ENCODE measurements around the gene CATSPER4. TPM values are rescaled to one million over a fixed set of nuclear protein-coding genes. Genes with fewer than 3 reads are reported as not detected.

The CATSPER4 gene
- total and polyA plus RNA-seq, 2 experiments from 2014 or later, result 0.31 TPM; not detected in 1

DNA sequence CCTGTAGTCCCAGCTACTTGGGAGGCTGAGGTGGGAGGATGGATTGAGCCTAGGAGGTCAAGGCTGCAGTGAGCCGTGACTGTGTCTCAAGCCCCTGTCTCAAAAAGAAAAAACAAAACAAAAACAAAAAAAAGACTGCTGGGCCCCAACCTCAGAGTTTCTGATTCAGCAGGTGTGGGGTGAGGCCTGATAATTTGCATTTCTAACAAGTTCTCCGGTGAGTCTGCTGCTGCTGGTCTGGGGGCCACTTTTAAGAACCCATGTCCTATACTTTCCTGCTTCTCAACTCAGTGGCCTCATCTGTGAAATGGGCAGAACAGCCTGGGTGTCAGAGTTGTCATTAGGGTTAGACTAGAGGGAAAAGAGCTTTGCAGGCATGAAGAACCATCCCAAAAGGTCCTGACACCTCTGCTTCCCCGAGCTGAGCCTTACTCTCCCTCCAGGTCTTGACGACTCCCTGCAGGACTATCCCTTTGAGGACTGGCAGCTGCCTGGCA is 10.3 kb upstream of the CATSPER4 start (continued):
- TF ChIP-seq STAT1 (IDR thresholded peaks at IDR 0.05; ENCODE audit: unreplicated experiment) (no peak), POLR2AphosphoS5 (IDR thresholded peaks at IDR 0.05; ENCODE audit: low read depth) (no peak), ZNF114 (CRISPR knock-in tag; IDR thresholded peaks at IDR 0.05) (no peak)
- TF ChIP-seq, protein P1, sequence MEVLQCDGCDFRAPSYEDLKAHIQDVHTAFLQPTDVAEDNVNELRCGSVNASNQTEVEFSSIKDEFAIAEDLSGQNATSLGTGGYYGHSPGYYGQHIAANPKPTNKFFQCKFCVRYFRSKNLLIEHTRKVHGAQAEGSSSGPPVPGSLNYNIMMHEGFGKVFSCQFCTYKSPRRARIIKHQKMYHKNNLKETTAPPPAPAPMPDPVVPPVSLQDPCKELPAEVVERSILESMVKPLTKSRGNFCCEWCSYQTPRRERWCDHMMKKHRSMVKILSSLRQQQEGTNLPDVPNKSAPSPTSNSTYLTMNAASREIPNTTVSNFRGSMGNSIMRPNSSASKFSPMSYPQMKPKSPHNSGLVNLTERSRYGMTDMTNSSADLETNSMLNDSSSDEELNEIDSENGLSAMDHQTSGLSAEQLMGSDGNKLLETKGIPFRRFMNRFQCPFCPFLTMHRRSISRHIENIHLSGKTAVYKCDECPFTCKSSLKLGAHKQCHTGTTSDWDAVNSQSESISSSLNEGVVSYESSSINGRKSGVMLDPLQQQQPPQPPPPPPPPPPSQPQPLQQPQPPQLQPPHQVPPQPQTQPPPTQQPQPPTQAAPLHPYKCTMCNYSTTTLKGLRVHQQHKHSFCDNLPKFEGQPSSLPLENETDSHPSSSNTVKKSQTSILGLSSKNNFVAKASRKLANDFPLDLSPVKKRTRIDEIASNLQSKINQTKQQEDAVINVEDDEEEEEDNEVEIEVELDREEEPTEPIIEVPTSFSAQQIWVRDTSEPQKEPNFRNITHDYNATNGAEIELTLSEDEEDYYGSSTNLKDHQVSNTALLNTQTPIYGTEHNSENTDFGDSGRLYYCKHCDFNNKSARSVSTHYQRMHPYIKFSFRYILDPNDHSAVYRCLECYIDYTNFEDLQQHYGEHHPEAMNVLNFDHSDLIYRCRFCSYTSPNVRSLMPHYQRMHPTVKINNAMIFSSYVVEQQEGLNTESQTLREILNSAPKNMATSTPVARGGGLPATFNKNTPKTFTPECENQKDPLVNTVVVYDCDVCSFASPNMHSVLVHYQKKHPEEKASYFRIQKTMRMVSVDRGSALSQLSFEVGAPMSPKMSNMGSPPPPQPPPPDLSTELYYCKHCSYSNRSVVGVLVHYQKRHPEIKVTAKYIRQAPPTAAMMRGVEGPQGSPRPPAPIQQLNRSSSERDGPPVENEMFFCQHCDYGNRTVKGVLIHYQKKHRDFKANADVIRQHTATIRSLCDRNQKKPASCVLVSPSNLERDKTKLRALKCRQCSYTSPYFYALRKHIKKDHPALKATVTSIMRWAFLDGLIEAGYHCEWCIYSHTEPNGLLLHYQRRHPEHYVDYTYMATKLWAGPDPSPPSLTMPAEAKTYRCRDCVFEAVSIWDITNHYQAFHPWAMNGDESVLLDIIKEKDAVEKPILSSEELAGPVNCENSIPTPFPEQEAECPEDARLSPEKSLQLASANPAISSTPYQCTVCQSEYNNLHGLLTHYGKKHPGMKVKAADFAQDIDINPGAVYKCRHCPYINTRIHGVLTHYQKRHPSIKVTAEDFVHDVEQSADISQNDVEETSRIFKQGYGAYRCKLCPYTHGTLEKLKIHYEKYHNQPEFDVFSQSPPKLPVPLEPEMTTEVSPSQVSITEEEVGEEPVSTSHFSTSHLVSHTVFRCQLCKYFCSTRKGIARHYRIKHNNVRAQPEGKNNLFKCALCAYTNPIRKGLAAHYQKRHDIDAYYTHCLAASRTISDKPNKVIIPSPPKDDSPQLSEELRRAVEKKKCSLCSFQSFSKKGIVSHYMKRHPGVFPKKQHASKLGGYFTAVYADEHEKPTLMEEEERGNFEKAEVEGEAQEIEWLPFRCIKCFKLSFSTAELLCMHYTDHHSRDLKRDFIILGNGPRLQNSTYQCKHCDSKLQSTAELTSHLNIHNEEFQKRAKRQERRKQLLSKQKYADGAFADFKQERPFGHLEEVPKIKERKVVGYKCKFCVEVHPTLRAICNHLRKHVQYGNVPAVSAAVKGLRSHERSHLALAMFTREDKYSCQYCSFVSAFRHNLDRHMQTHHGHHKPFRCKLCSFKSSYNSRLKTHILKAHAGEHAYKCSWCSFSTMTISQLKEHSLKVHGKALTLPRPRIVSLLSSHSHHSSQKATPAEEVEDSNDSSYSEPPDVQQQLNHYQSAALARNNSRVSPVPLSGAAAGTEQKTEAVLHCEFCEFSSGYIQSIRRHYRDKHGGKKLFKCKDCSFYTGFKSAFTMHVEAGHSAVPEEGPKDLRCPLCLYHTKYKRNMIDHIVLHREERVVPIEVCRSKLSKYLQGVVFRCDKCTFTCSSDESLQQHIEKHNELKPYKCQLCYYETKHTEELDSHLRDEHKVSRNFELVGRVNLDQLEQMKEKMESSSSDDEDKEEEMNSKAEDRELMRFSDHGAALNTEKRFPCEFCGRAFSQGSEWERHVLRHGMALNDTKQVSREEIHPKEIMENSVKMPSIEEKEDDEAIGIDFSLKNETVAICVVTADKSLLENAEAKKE (CRISPR knock-in tag; IDR thresholded peaks at IDR 0.05), result no peak

DNA sequence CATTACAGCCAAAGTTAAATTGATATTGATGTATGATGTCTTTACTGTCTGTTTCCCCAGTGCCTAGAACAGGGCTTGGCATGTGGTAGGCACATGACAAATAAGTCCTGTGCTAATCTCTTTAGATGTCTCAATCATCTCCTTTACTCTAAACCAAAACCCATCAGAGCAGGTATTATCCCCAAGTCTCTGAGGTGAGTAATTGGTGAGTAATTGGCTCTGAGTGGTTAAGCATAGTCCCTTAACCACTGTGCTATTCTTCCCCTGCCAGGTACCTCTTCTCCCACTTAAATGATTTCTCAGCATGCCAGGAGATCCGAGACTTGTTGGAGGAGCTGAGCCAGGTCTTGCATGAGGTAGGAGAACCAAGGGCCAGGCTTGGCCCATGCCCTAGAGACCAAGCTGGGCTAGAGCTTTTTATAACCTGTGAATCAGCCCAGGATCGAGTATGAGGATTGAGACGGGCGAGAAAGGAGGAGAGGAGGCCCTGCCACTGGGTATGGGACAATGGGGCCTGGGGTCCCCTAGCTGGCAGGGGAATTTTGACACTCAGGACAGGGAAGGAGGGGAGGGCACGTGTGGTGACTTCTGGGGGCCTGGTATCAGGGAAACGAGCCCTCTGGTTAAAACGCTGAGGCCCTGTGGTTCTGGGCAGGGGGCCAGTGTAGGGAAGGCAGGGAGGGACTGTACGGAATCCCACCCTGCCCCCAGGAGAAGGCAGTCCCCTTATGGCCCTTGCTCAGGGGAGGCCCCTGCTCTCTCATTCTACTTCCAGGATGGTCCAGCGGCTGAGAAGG is 8.6 kb upstream of the CATSPER4 start:
- H3K9me2 ChIP-seq (ENCODE audit: insufficient read depth), result no peaks in the 10 kb centered on the region
- no peaks in the 10 kb centered on the region for H3K27me3 ChIP-seq (ENCODE audit: insufficient read depth)
- DNase-seq (ENCODE audit: low spot score), result no peak
- no peaks in the 10 kb centered on the region; the same call in 1 of the 2 replicates for H4K20me1 ChIP-seq (replicated peaks; ENCODE audit: insufficient read depth)
- H3K27ac ChIP-seq (ENCODE audit: low read depth), result no peak overlapping the region
- TF ChIP-seq ZNF331 (CRISPR knock-in tag; IDR thresholded peaks at IDR 0.05; ENCODE audit: low read depth) (no peak), JUNB (IDR thresholded peaks at IDR 0.05; ENCODE audit: unreplicated experiment) (no peak), EZH2phosphoT487 (IDR thresholded peaks at IDR 0.05; ENCODE audit: unreplicated experiment) (no peak), ZNF114 (CRISPR knock-in tag; IDR thresholded peaks at IDR 0.05) (no peak)
- TF ChIP-seq, protein P2, sequence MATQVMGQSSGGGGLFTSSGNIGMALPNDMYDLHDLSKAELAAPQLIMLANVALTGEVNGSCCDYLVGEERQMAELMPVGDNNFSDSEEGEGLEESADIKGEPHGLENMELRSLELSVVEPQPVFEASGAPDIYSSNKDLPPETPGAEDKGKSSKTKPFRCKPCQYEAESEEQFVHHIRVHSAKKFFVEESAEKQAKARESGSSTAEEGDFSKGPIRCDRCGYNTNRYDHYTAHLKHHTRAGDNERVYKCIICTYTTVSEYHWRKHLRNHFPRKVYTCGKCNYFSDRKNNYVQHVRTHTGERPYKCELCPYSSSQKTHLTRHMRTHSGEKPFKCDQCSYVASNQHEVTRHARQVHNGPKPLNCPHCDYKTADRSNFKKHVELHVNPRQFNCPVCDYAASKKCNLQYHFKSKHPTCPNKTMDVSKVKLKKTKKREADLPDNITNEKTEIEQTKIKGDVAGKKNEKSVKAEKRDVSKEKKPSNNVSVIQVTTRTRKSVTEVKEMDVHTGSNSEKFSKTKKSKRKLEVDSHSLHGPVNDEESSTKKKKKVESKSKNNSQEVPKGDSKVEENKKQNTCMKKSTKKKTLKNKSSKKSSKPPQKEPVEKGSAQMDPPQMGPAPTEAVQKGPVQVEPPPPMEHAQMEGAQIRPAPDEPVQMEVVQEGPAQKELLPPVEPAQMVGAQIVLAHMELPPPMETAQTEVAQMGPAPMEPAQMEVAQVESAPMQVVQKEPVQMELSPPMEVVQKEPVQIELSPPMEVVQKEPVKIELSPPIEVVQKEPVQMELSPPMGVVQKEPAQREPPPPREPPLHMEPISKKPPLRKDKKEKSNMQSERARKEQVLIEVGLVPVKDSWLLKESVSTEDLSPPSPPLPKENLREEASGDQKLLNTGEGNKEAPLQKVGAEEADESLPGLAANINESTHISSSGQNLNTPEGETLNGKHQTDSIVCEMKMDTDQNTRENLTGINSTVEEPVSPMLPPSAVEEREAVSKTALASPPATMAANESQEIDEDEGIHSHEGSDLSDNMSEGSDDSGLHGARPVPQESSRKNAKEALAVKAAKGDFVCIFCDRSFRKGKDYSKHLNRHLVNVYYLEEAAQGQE (IDR thresholded peaks at IDR 0.05; ENCODE audit: unreplicated experiment), result no peak
- TF ChIP-seq, protein P3, sequence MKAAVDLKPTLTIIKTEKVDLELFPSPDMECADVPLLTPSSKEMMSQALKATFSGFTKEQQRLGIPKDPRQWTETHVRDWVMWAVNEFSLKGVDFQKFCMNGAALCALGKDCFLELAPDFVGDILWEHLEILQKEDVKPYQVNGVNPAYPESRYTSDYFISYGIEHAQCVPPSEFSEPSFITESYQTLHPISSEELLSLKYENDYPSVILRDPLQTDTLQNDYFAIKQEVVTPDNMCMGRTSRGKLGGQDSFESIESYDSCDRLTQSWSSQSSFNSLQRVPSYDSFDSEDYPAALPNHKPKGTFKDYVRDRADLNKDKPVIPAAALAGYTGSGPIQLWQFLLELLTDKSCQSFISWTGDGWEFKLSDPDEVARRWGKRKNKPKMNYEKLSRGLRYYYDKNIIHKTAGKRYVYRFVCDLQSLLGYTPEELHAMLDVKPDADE (IDR thresholded peaks at IDR 0.05), result no peak
- H3K4me3 Mint-ChIP-seq, result no peak overlapping the region
- H3K27ac Mint-ChIP-seq, result no peak overlapping the region
- H3K4me1 Mint-ChIP-seq, result peaks cover 10% of the 10 kb centered on the region; the same call in 2 of the 3 replicates
- peaks cover 3% of the 10 kb centered on the region; the same call in 1 of the 2 replicates for H3F3A ChIP-seq (replicated peaks; ENCODE audit: low read depth)
- H3K9me3 Mint-ChIP-seq, result no peaks in the 10 kb centered on the region
- H3K4me1 ChIP-seq (ENCODE audit: insufficient read depth), result no peaks in the 10 kb centered on the region; the same call in 1 of the 2 replicates
- H3K4me3 ChIP-seq, result no peak overlapping the region
- H3K36me3 ChIP-seq (ENCODE audit: insufficient read depth), result no peaks in the 10 kb centered on the region
- no peaks in the 10 kb centered on the region for H3K79me2 ChIP-seq (replicated peaks; ENCODE audit: insufficient read depth)
- no peak overlapping the region for H2AFZ ChIP-seq
- no peak overlapping the region for H3K4me2 ChIP-seq
- ATAC-seq, result no peak
- peaks cover 10% of the 10 kb centered on the region for H3K36me3 Mint-ChIP-seq (ENCODE audit: low read depth)
- peaks cover 9% of the 10 kb centered on the region for H3K27me3 Mint-ChIP-seq (ENCODE audit: insufficient read depth, low read depth, poor library complexity)

Measured in GM23338 (cell line).